H1 (cell line): ENCODE results near the gene S100A12. TPM values are rescaled to one million over a fixed set of nuclear protein-coding genes. Genes with fewer than 3 reads are reported as not detected.

Experiments
- CTCF ChIA-PET: fragments of 300-600 bp; sonication (Branson Sonifier 250); formaldehyde crosslinking; loops from one replicate; lab custom pipeline; 2021; ENCODE audit not compliant: partially characterized antibody; lab: Charles Lee
- POLR2A ChIA-PET: fragments of 300-600 bp; sonication (Branson Sonifier 250); formaldehyde crosslinking; loops from one replicate; lab custom pipeline; 2021; ENCODE audit warnings: inconsistent platforms; ENCODE audit not compliant: partially characterized antibody; lab: Charles Lee
- DNase-seq, 2 experiments: peaks; one replicate each; pipeline versions ENCODE4 v3.0.0 to v3.0.0-alpha.2; 2010 to 2022; ENCODE audit warnings: low spot score in 2 of 2, low read depth in 1 of 2, mixed read lengths in 1 of 2
- FAIRE-seq: peaks from 2 replicates; lab custom pipeline; 2011; peaks lifted over from hg19 to GRCh38; lab: Jason Lieb, UNC
- H2AFZ ChIP-seq: 2 replicates; pipeline ENCODE4 v1.8.1; 2012; ENCODE audit warnings: low read length, inconsistent platforms
- H2AK5ac ChIP-seq: 2 replicates; pipeline ENCODE4 v1.6.1; 2013; ENCODE audit warnings: low read depth, low read length
- H2BK120ac ChIP-seq: replicated peaks from 2 replicates; pipeline ENCODE3; 2013; ENCODE audit warnings: low read depth, low read length, inconsistent platforms
- H2BK12ac ChIP-seq: 2 replicates; pipeline ENCODE4 v1.6.1; 2013; ENCODE audit warnings: low read depth, low read length
- H2BK15ac ChIP-seq: 2 replicates; pipeline ENCODE4 v1.6.1; 2013; ENCODE audit warnings: low read length
- H2BK20ac ChIP-seq: 2 replicates; pipeline ENCODE4 v1.6.1; 2013; ENCODE audit warnings: low read length
- H2BK5ac ChIP-seq: 2 replicates; pipeline ENCODE4 v1.6.1; 2013; ENCODE audit warnings: low read depth, low read length
- H3K14ac ChIP-seq: 2 replicates; pipeline ENCODE4 v1.6.1; 2013; ENCODE audit warnings: inconsistent platforms; ENCODE audit not compliant: insufficient read length
- H3K18ac ChIP-seq: 2 replicates; pipeline ENCODE4 v1.6.1; 2013; ENCODE audit warnings: low read length; ENCODE audit errors: extremely low read depth
- H3K23ac ChIP-seq: 2 replicates; pipeline ENCODE4 v1.6.1; 2013; ENCODE audit warnings: inconsistent platforms; ENCODE audit not compliant: insufficient read length
- H3K23me2 ChIP-seq: 2 replicates; pipeline ENCODE4 v1.6.1; 2013; ENCODE audit warnings: low read depth, low read length
- H3K27ac ChIP-seq: 2 replicates; pipeline ENCODE4 v1.6.1; 2011; ENCODE audit warnings: low read depth, low read length, inconsistent platforms
- H3K27me3 ChIP-seq, 4 experiments: replicated peaks in 1 of 4; 1 replicate in 1 of 4; 2 replicates in 3 of 4; pipeline versions ENCODE4 v1.6.1 to v1.8.1; 2011 to 2013; ENCODE audit warnings: low read length in 3 of 4, mild to moderate bottlenecking in 3 of 4, inconsistent platforms in 2 of 4, mixed read lengths in 2 of 4, moderate library complexity in 1 of 4; ENCODE audit not compliant: control insufficient read depth in 3 of 4, insufficient read depth in 3 of 4; ENCODE audit errors: extremely low read depth in 1 of 4
- H3K36me3 ChIP-seq, 4 experiments: 2 replicates each; pipeline versions ENCODE4 v1.6.1 to v1.8.1; 2011 to 2013; ENCODE audit warnings: mild to moderate bottlenecking in 4 of 4, low read length in 3 of 4, moderate library complexity in 2 of 4, control low read depth in 1 of 4, inconsistent platforms in 1 of 4; ENCODE audit not compliant: insufficient read depth in 4 of 4, control insufficient read depth in 2 of 4
- H3K4ac ChIP-seq: replicated peaks from 2 replicates; pipeline ENCODE3; 2013; ENCODE audit warnings: low read length, low read depth, mixed read lengths, inconsistent platforms; ENCODE audit not compliant: insufficient read length
- H3K4me1 ChIP-seq, 4 experiments: replicated peaks in 1 of 4; 1 replicate in 1 of 4; 2 replicates in 3 of 4; pipeline versions ENCODE4 v1.6.1 to v1.8.1; 2011 to 2013; ENCODE audit warnings: low read length in 3 of 4, inconsistent platforms in 2 of 4, mixed read lengths in 1 of 4; ENCODE audit not compliant: insufficient read depth in 4 of 4, control insufficient read depth in 3 of 4
- H3K4me2 ChIP-seq, 2 experiments: 2 replicates each; pipeline versions ENCODE4 v1.6.1 to v1.8.1; 2011 to 2013; ENCODE audit warnings: low read depth in 2 of 2, low read length in 2 of 2, control low read depth in 1 of 2, inconsistent platforms in 1 of 2, mild to moderate bottlenecking in 1 of 2; ENCODE audit not compliant: insufficient read depth in 1 of 2
- H3K4me3 ChIP-seq, 4 experiments: fragments of 200-600, 300-600 bp in 1 of 4; sonication (generic), shearing (Covaris generic), sonication (Bioruptor Twin) in 1 of 4; 2 replicates each; pipeline versions ENCODE4 v1.5.1 to v1.8.1; 2011 to 2016; ENCODE audit warnings: low read length in 4 of 4, low read depth in 3 of 4, control low read depth in 2 of 4, inconsistent platforms in 2 of 4, mild to moderate bottlenecking in 2 of 4, mixed read lengths in 1 of 4, moderate library complexity in 1 of 4; ENCODE audit not compliant: insufficient read depth in 2 of 4; ENCODE audit errors: extremely low read depth in 1 of 4
- H3K56ac ChIP-seq: replicated peaks from 2 replicates; pipeline ENCODE3; 2013; ENCODE audit warnings: low read depth, mild to moderate bottlenecking, mixed read lengths, low read length, inconsistent platforms; ENCODE audit not compliant: insufficient read length
- H3K79me1 ChIP-seq: 2 replicates; pipeline ENCODE4 v1.6.1; 2013; ENCODE audit warnings: low read depth, low read length, control low read depth
- H3K79me2 ChIP-seq, 2 experiments: 2 replicates each; pipeline versions ENCODE4 v1.6.1 to v1.8.1; 2012 to 2013; ENCODE audit warnings: low read length in 2 of 2, mild to moderate bottlenecking in 2 of 2, inconsistent platforms in 1 of 2; ENCODE audit not compliant: insufficient read depth in 2 of 2, control insufficient read depth in 1 of 2
- H3K9ac ChIP-seq, 4 experiments: replicated peaks in 1 of 4; 1 replicate in 1 of 4; 2 replicates in 3 of 4; pipeline versions ENCODE4 v1.6.1 to v1.8.1; 2011 to 2013; ENCODE audit warnings: low read depth in 3 of 4, low read length in 3 of 4, control low read depth in 2 of 4, mild to moderate bottlenecking in 2 of 4, moderate library complexity in 2 of 4, inconsistent platforms in 1 of 4; ENCODE audit errors: extremely low read depth in 1 of 4
- H3K9me3 ChIP-seq, 2 experiments: 2 replicates each; pipeline versions ENCODE4 v1.6.1 to v1.8.1; 2012 to 2013; ENCODE audit warnings: mild to moderate bottlenecking in 2 of 2, moderate library complexity in 2 of 2, control low read depth in 1 of 2, inconsistent platforms in 1 of 2, low read depth in 1 of 2, low read length in 1 of 2, mixed read lengths in 1 of 2; ENCODE audit not compliant: insufficient read depth in 2 of 2
- H4K20me1 ChIP-seq, 2 experiments: replicated peaks in 1 of 2; 2 replicates each; pipeline versions ENCODE3 to v1.8.1; 2011 to 2013; ENCODE audit warnings: inconsistent platforms in 2 of 2, low read length in 2 of 2, mild to moderate bottlenecking in 1 of 2; ENCODE audit not compliant: insufficient read depth in 2 of 2, control insufficient read depth in 1 of 2
- H4K5ac ChIP-seq: 2 replicates; pipeline ENCODE4 v1.6.1; 2013; ENCODE audit warnings: low read length, low read depth, mixed read lengths, inconsistent platforms; ENCODE audit not compliant: insufficient read length
- H4K8ac ChIP-seq: 2 replicates; pipeline ENCODE4 v1.8.0; 2013; ENCODE audit warnings: mild to moderate bottlenecking, moderate library complexity, low read length, inconsistent platforms; ENCODE audit not compliant: insufficient read depth; ENCODE audit errors: extremely low read depth
- H4K91ac ChIP-seq: replicated peaks from 2 replicates; pipeline ENCODE3; 2013; ENCODE audit warnings: low read length, mixed read lengths, inconsistent platforms; ENCODE audit not compliant: insufficient read length
- ASH2L ChIP-seq: fragments of 200-600, 300-600 bp; sonication (generic); IDR thresholded peaks from one replicate; pipeline ENCODE4 v1.7.1; 2017; ENCODE audit warnings: low read length
- BACH1 ChIP-seq: IDR thresholded peaks from 2 replicates; pipeline ENCODE4 v1.6.1; 2012; ENCODE audit warnings: low read length, improper control_type of control experiment
- CBX5 ChIP-seq: fragments of 300-800, 300-1000 bp; sonication (generic); IDR thresholded peaks from 2 replicates; pipeline ENCODE4 v1.7.1; 2016; ENCODE audit warnings: antibody characterized with exemption, low read length, low read depth
- CEBPB ChIP-seq: IDR thresholded peaks from 2 replicates; pipeline ENCODE4 v1.6.1; 2012; ENCODE audit warnings: low read depth, low read length
- EP300 ChIP-seq, 2 experiments: IDR thresholded peaks; 1 replicate in 1 of 2; 2 replicates in 1 of 2; pipeline ENCODE4 v1.6.1; 2011 to 2012; ENCODE audit warnings: low read depth in 2 of 2, low read length in 2 of 2, mild to moderate bottlenecking in 2 of 2, borderline replicate concordance in 1 of 2, inconsistent platforms in 1 of 2, moderate library complexity in 1 of 2
- EZH2 ChIP-seq: fragments of 200-600 bp; sonication (generic); IDR thresholded peaks from 2 replicates; pipeline ENCODE4 v1.7.1; 2012; ENCODE audit warnings: low read depth, mild to moderate bottlenecking, moderate library complexity, low read length, inconsistent platforms; ENCODE audit not compliant: severe bottlenecking
- FOSL1 ChIP-seq: IDR thresholded peaks from 2 replicates; pipeline ENCODE4 v1.6.1; 2011; ENCODE audit warnings: mild to moderate bottlenecking, low read depth, low read length, moderate library complexity; ENCODE audit not compliant: insufficient read depth
- GTF2F1 ChIP-seq: IDR thresholded peaks from 2 replicates; pipeline ENCODE4 v1.6.1; 2012; ENCODE audit warnings: low read depth, low read length, improper control_type of control experiment, borderline replicate concordance
- HDAC6 ChIP-seq: IDR thresholded peaks from one replicate; pipeline ENCODE4 v1.7.1; 2012; ENCODE audit warnings: low read depth, mild to moderate bottlenecking, inconsistent platforms, low read length, moderate library complexity
- KDM1A ChIP-seq: fragments of 200-600, 300-600 bp; sonication (generic); IDR thresholded peaks from 2 replicates; pipeline ENCODE4 v1.7.1; 2016; ENCODE audit warnings: mild to moderate bottlenecking, low read length, borderline replicate concordance
- SP2 ChIP-seq: IDR thresholded peaks from 2 replicates; pipeline ENCODE4 v1.6.1; 2012; ENCODE audit warnings: mild to moderate bottlenecking, low read length, inconsistent platforms
- SRF ChIP-seq: IDR thresholded peaks from 2 replicates; pipeline ENCODE4 v1.6.1; 2011; ENCODE audit warnings: mild to moderate bottlenecking, low read depth, low read length, moderate library complexity
- SUZ12 ChIP-seq: fragments of 200-600 bp; sonication (generic); IDR thresholded peaks from 2 replicates; pipeline ENCODE4 v1.6.1; 2012; ENCODE audit warnings: mild to moderate bottlenecking, inconsistent platforms, low read length, moderate library complexity, mixed read lengths
- WGBS, 2 experiments: shearing (Covaris generic) in 1 of 2; methylation state at CpG; one replicate each; pipeline versions ENCODE4 v1.1.6 to v1.1.7; 2013 to 2015; ENCODE audit warnings: low lambda C conversion rate in 2 of 2, mixed read lengths in 2 of 2, inconsistent platforms in 1 of 2, low coverage in 1 of 2, missing lambda C conversion rate in 1 of 2; ENCODE audit not compliant: insufficient replicate concordance in 2 of 2, insufficient coverage in 1 of 2, insufficient read length in 1 of 2; ENCODE audit errors: extremely low coverage in 1 of 2, missing lambda C conversion rate in 1 of 2; 5-methylcytosine and 5-hydroxymethylcytosine counted together
- polyA plus RNA-seq, 7 experiments: library from polyadenylated mRNA; depleted of rRNA in 3 of 7; stranded (reverse) in 5 of 7; unstranded in 2 of 7; fragments of >200 nt in 5 of 7; fragments of 200-250 nt in 2 of 7; gene quantifications; 1 replicate in 5 of 7; 2 replicates in 1 of 7; 4 replicates in 1 of 7; pipeline versions ENCODE4 v1.2.1 to v1.2.3, GENCODE V29; 2011 to 2013; ENCODE audit warnings: missing spikeins in 2 of 7, mixed read lengths in 2 of 7
- total RNA-seq: library from RNA; stranded (reverse); fragmentation: NEBNext Ultra II Directional; extraction: Animal tissue kit (Norgen Biotek cat#: 25700); gene quantifications from 2 replicates; pipeline ENCODE4 v1.2.1, GENCODE V29; 2021
- TF ChIP-seq, protein P1 (sequence below): IDR thresholded peaks from 2 replicates; pipeline ENCODE4 v1.6.1; 2011; ENCODE audit warnings: low read length, improper control_type of control experiment

S100A12 gene
- total and polyA plus RNA-seq, 2 of the 8 experiments (the other 6 are each of a cell fraction or from before 2014, with no cell fraction given): not detected

GRCh38 chr1:153387785-153388184 lies 12.4 kb upstream of the S100A12 start:
- no peak overlapping the region for H3K9ac ChIP-seq
- H3K23ac ChIP-seq: no peak overlapping the region
- no peak overlapping the region for H2AK5ac ChIP-seq
- H2BK15ac ChIP-seq: no peak overlapping the region
- H3K36me3 ChIP-seq: no peaks in the 10 kb centered on the region
- H3K4me1 ChIP-seq: no peaks in the 10 kb centered on the region
- H3K79me1 ChIP-seq: no peaks in the 10 kb centered on the region
- H4K8ac ChIP-seq: no peak overlapping the region
- no peak overlapping the region for H2BK20ac ChIP-seq
- no peaks in the 10 kb centered on the region for H3K23me2 ChIP-seq
- H3K9me3 ChIP-seq: no peaks in the 10 kb centered on the region
- ChIA-PET CTCF (interaction anchor here (0.8 to 2.3 kb wide), 4 partner anchors 12 to 115 kb away, joined by 3 to 10 read pairs (median 4); no protein-coding TSS in a partner anchor), POLR2A (no interaction called here)
- H2BK12ac ChIP-seq: no peak overlapping the region
- H3K4me3 ChIP-seq: no peak overlapping the region
- FAIRE-seq (no peak), DNase-seq (no peak)
- H3K18ac ChIP-seq: no peak overlapping the region
- H4K20me1 ChIP-seq: no peaks in the 10 kb centered on the region
- H3K4ac ChIP-seq: no peak overlapping the region
- no peak overlapping the region for H3K4me2 ChIP-seq
- H2BK5ac ChIP-seq: no peak overlapping the region
- H3K79me2 ChIP-seq: no peaks in the 10 kb centered on the region
- no peak overlapping the region for H4K5ac ChIP-seq
- no peak overlapping the region for H3K14ac ChIP-seq
- WGBS, 2 experiments: 86% methylated on average over 4 of the region's 4 CpGs; no CpG with 5 or more reads in 1 of the 2 experiments
- H2AFZ ChIP-seq: no peak overlapping the region
- no peak overlapping the region for H2BK120ac ChIP-seq
- no peak overlapping the region for H4K91ac ChIP-seq
- H3K27me3 ChIP-seq: peaks cover 0 to 2% (median 0%) of the 10 kb centered on the region in 4 experiments; a peak in 1 of 7 replicates
- H3K27ac ChIP-seq: no peak overlapping the region
- no peak overlapping the region for H3K56ac ChIP-seq
- TF ChIP-seq SP2: no peak
- no peak for TF ChIP-seq KDM1A
- TF ChIP-seq EZH2: no peak
- TF ChIP-seq SUZ12: no peak
- TF ChIP-seq, protein P1, sequence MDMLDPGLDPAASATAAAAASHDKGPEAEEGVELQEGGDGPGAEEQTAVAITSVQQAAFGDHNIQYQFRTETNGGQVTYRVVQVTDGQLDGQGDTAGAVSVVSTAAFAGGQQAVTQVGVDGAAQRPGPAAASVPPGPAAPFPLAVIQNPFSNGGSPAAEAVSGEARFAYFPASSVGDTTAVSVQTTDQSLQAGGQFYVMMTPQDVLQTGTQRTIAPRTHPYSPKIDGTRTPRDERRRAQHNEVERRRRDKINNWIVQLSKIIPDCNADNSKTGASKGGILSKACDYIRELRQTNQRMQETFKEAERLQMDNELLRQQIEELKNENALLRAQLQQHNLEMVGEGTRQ: no peak
- no peak for TF ChIP-seq HDAC6
- no peak for TF ChIP-seq GTF2F1
- no peak for TF ChIP-seq CEBPB
- no peak for TF ChIP-seq BACH1
- TF ChIP-seq SRF: no peak
- TF ChIP-seq CBX5: no peak
- no peak for TF ChIP-seq FOSL1
- TF ChIP-seq EP300 (IDR thresholded peaks at IDR 0.05; ENCODE audit: borderline replicate concordance in 1 of 2, low read depth in 2 of 2, low read length in 2 of 2): no peak
- no peak for TF ChIP-seq ASH2L
